Neural cell (in vitro differentiated cells): Measurements from ENCODE around the gene RBM20. TPM values are rescaled to one million over a fixed set of nuclear protein-coding genes. Genes with fewer than 3 reads are reported as not detected.

Source experiments
- H2AFZ ChIP-seq: fragments of 200-600, 300-800 bp; sonication (generic), shearing (Covaris generic); 2 replicates; pipeline ENCODE4 v1.6.0; 2014; ENCODE audit warnings: low read depth, mild to moderate bottlenecking, antibody characterized with exemption, low read length, moderate library complexity
- H3F3A ChIP-seq: fragments of 200-600 bp; shearing (Covaris generic); 2 replicates; pipeline ENCODE4 v1.6.1; 2016; ENCODE audit warnings: mild to moderate bottlenecking, moderate library complexity, mixed read lengths, antibody characterized with exemption, low read length; ENCODE audit not compliant: insufficient read depth, poor library complexity, severe bottlenecking
- H3K27ac ChIP-seq: fragments of 200-600, 300-800 bp; sonication (generic), shearing (Covaris generic); 2 replicates; pipeline ENCODE4 v1.5.1; 2014; ENCODE audit warnings: mild to moderate bottlenecking, low read length, moderate library complexity
- H3K27me3 ChIP-seq: fragments of 300-800, 200-600 bp; sonication (generic), shearing (Covaris generic); 2 replicates; pipeline ENCODE4 v1.6.0; 2014; ENCODE audit warnings: mild to moderate bottlenecking, low read depth, low read length, moderate library complexity; ENCODE audit not compliant: insufficient read depth
- H3K36me3 ChIP-seq: fragments of 300-800, 200-600 bp; sonication (generic), shearing (Covaris generic); 2 replicates; pipeline ENCODE4 v1.5.1; 2014; ENCODE audit warnings: mild to moderate bottlenecking, antibody characterized with exemption, low read length, moderate library complexity; ENCODE audit not compliant: insufficient read depth
- H3K4me2 ChIP-seq: fragments of 300-800, 200-600 bp; sonication (generic), shearing (Covaris generic); 2 replicates; pipeline ENCODE4 v1.6.0; 2014; ENCODE audit warnings: mild to moderate bottlenecking, low read length
- H3K4me3 ChIP-seq: fragments of 300-800, 200-600 bp; sonication (generic), shearing (Covaris generic); 2 replicates; pipeline ENCODE4 v1.5.1; 2014; ENCODE audit warnings: mild to moderate bottlenecking, low read length, moderate library complexity
- H3K79me2 ChIP-seq: fragments of 200-600 bp; shearing (Covaris generic); replicated peaks from 2 replicates; pipeline ENCODE4 v1.6.0; 2014; ENCODE audit warnings: mild to moderate bottlenecking, low read length, moderate library complexity; ENCODE audit not compliant: insufficient read depth
- H3K9ac ChIP-seq: fragments of 300-800, 200-600 bp; sonication (generic), shearing (Covaris generic); 2 replicates; pipeline ENCODE4 v1.6.1; 2016; ENCODE audit warnings: mild to moderate bottlenecking, low read length, mixed read lengths
- H3K9me2 ChIP-seq: fragments of 200-600 bp; shearing (Covaris generic); 2 replicates; pipeline ENCODE4 v1.6.1; 2016; ENCODE audit warnings: mild to moderate bottlenecking, low read length, mixed read lengths; ENCODE audit not compliant: insufficient read depth
- H3K9me3 ChIP-seq: fragments of 200-600, 300-800 bp; sonication (generic), shearing (Covaris generic); 2 replicates; pipeline ENCODE4 v1.6.1; 2016; ENCODE audit warnings: mild to moderate bottlenecking, mixed run types, low read length, moderate library complexity, mixed read lengths
- H4K20me1 ChIP-seq: fragments of 200-600 bp; shearing (Covaris generic); 2 replicates; pipeline ENCODE4 v1.6.1; 2016; ENCODE audit warnings: mild to moderate bottlenecking, mixed run types; ENCODE audit not compliant: insufficient read depth
- EP300 ChIP-seq: fragments of 450-650 bp; conservative IDR thresholded peaks from 2 replicates; pipeline ENCODE4 v1.6.1; 2014; ENCODE audit warnings: antibody characterized with exemption, mild to moderate bottlenecking, moderate library complexity; ENCODE audit not compliant: poor library complexity, severe bottlenecking
- EZH2 ChIP-seq: fragments of 200-600, 300-800 bp; shearing (Covaris generic), sonication (generic); IDR thresholded peaks from 2 replicates; pipeline ENCODE4 v1.6.1; 2014; ENCODE audit warnings: antibody characterized with exemption, low read length, borderline replicate concordance, mild to moderate bottlenecking; ENCODE audit not compliant: insufficient read depth, poor library complexity, severe bottlenecking
- MXI1 ChIP-seq: fragments of 450-650 bp; conservative IDR thresholded peaks from 2 replicates; pipeline ENCODE4 v1.6.1; 2014; ENCODE audit warnings: antibody characterized with exemption, mild to moderate bottlenecking; ENCODE audit not compliant: poor library complexity, severe bottlenecking
- POLR2AphosphoS5 ChIP-seq: IDR thresholded peaks from 2 replicates; pipeline ENCODE4 v1.6.1; 2012
- RAD21 ChIP-seq: fragments of 450-650 bp; conservative IDR thresholded peaks from 2 replicates; pipeline ENCODE4 v1.6.1; 2014; ENCODE audit warnings: antibody characterized with exemption, mild to moderate bottlenecking, moderate library complexity
- SMC3 ChIP-seq: fragments of 450-650 bp; conservative IDR thresholded peaks from 2 replicates; pipeline ENCODE4 v1.6.1; 2014; ENCODE audit warnings: antibody characterized with exemption, mild to moderate bottlenecking, moderate library complexity; ENCODE audit not compliant: poor library complexity
- TAF1 ChIP-seq: IDR thresholded peaks from 2 replicates; pipeline ENCODE4 v1.6.1; 2012; ENCODE audit warnings: low read depth
- polyA plus RNA-seq: library from polyadenylated mRNA; depleted of rRNA; stranded (reverse); fragments of >200 nt; gene quantifications from 2 replicates; pipeline ENCODE4 v1.2.3, GENCODE V29; 2014
- TF ChIP-seq, protein P1 (sequence below): IDR thresholded peaks from 2 replicates; pipeline ENCODE4 v1.6.1; 2012; ENCODE audit warnings: borderline replicate concordance
- TF ChIP-seq, protein P2 (sequence below): fragments of 450-650 bp; IDR thresholded peaks from 2 replicates; pipeline ENCODE4 v1.5.1; 2014; ENCODE audit warnings: antibody characterized with exemption, mild to moderate bottlenecking, moderate library complexity; ENCODE audit not compliant: poor library complexity, severe bottlenecking

The RBM20 gene
- polyA plus RNA-seq, 1 donor from 2014 or later, result 0.07 TPM

GRCh38 chr10:110872984-110873923 lies 229.1 kb downstream of the RBM20 start:
- peak overlapping the region; percentile 71 for H2AFZ ChIP-seq
- H3K79me2 ChIP-seq, result peaks cover 50% of the 10 kb centered on the region
- TF ChIP-seq RAD21, result no peak
- no peak for TF ChIP-seq SMC3
- no peak for TF ChIP-seq EP300
- no peak for TF ChIP-seq TAF1
- no peak for TF ChIP-seq MXI1
- TF ChIP-seq, protein P1, sequence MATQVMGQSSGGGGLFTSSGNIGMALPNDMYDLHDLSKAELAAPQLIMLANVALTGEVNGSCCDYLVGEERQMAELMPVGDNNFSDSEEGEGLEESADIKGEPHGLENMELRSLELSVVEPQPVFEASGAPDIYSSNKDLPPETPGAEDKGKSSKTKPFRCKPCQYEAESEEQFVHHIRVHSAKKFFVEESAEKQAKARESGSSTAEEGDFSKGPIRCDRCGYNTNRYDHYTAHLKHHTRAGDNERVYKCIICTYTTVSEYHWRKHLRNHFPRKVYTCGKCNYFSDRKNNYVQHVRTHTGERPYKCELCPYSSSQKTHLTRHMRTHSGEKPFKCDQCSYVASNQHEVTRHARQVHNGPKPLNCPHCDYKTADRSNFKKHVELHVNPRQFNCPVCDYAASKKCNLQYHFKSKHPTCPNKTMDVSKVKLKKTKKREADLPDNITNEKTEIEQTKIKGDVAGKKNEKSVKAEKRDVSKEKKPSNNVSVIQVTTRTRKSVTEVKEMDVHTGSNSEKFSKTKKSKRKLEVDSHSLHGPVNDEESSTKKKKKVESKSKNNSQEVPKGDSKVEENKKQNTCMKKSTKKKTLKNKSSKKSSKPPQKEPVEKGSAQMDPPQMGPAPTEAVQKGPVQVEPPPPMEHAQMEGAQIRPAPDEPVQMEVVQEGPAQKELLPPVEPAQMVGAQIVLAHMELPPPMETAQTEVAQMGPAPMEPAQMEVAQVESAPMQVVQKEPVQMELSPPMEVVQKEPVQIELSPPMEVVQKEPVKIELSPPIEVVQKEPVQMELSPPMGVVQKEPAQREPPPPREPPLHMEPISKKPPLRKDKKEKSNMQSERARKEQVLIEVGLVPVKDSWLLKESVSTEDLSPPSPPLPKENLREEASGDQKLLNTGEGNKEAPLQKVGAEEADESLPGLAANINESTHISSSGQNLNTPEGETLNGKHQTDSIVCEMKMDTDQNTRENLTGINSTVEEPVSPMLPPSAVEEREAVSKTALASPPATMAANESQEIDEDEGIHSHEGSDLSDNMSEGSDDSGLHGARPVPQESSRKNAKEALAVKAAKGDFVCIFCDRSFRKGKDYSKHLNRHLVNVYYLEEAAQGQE, result no peak
- TF ChIP-seq EZH2, result no peak
- no peak for TF ChIP-seq POLR2AphosphoS5
- TF ChIP-seq, protein P2, sequence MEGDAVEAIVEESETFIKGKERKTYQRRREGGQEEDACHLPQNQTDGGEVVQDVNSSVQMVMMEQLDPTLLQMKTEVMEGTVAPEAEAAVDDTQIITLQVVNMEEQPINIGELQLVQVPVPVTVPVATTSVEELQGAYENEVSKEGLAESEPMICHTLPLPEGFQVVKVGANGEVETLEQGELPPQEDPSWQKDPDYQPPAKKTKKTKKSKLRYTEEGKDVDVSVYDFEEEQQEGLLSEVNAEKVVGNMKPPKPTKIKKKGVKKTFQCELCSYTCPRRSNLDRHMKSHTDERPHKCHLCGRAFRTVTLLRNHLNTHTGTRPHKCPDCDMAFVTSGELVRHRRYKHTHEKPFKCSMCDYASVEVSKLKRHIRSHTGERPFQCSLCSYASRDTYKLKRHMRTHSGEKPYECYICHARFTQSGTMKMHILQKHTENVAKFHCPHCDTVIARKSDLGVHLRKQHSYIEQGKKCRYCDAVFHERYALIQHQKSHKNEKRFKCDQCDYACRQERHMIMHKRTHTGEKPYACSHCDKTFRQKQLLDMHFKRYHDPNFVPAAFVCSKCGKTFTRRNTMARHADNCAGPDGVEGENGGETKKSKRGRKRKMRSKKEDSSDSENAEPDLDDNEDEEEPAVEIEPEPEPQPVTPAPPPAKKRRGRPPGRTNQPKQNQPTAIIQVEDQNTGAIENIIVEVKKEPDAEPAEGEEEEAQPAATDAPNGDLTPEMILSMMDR, result no peak
- H3K4me3 ChIP-seq, result peak overlapping the region; percentile 87
- peak overlapping the region; percentile 66 for H3K4me2 ChIP-seq
- no peaks in the 10 kb centered on the region for H3K9me2 ChIP-seq
- H3K27ac ChIP-seq, result peak overlapping the region; percentile 87
- H3F3A ChIP-seq, result no peaks in the 10 kb centered on the region
- peak overlapping the region; percentile 90 for H3K9ac ChIP-seq
- no peaks in the 10 kb centered on the region for H3K9me3 ChIP-seq
- H3K36me3 ChIP-seq, result no peaks in the 10 kb centered on the region
- no peaks in the 10 kb centered on the region for H3K27me3 ChIP-seq
- no peaks in the 10 kb centered on the region for H4K20me1 ChIP-seq

DNA sequence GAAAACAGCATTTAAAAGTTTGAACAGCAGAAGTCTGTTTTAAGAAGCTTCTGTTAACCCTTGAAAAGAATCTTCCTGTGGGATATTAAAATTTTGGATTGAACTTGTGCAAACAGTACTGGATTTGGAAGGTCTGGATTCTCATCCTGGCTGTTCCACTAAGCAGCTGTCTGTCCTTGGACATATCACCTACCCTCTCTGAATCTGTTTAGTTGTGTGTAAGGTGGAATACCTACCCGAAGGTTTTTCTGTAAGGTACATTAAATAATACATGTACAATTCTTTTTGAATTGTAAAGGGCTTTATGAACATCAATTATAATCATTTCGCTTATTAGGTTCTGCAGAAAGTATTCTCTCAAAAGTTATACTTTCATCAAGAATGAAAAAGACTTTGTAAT lies 229.8 kb downstream of the RBM20 start:
- Histone ChIP-seq H4K20me1 (no peaks in the 10 kb centered on the region), H3K4me2 (peak overlapping the region; percentile 66), H3K79me2 (peaks cover 50% of the 10 kb centered on the region), H2AFZ (no peak overlapping the region), H3K36me3 (no peaks in the 10 kb centered on the region), H3K27me3 (no peaks in the 10 kb centered on the region), H3K4me3 (peak overlapping the region; percentile 87), H3K9me2 (no peaks in the 10 kb centered on the region), H3F3A (no peaks in the 10 kb centered on the region), H3K27ac (no peak overlapping the region), H3K9ac (peak overlapping the region; percentile 90), H3K9me3 (no peaks in the 10 kb centered on the region)
- TF ChIP-seq SMC3 (no peak), RAD21 (no peak), EP300 (no peak), EZH2 (no peak), TAF1 (no peak), POLR2AphosphoS5 (no peak)
- TF ChIP-seq, protein P1, result no peak
- TF ChIP-seq, protein P2, result no peak
